GM12878 (cell line): Measurements from ENCODE around the gene NSD2. TPM values are rescaled to one million over a fixed set of nuclear protein-coding genes. Genes with fewer than 3 reads are reported as not detected.

Source experiments
- ATAC-seq: fragments of 200-7000 bp; cut with Tn5 transposase; 3 replicates; pipeline ENCODE4 v1.9.1; 2020; ENCODE audit warnings: mild to moderate bottlenecking, moderate library complexity
- BruUV-seq: library from RNA; stranded (reverse); fragments of 400-500 nt; replicated peaks from 2 replicates; lab custom pipeline; 2021; lab: Mats Ljungman, UMichigan
- CTCF ChIA-PET: fragments of 300-600 bp; sonication (Branson Sonifier 250); formaldehyde crosslinking; extraction: SDS; loops from one replicate; lab custom pipeline; 2021; ENCODE audit warnings: inconsistent platforms; lab: Yijun Ruan, JAX
- POLR2A ChIA-PET: fragments of 350-600 bp; formaldehyde crosslinking; extraction: SDS; loops from one replicate; lab custom pipeline; 2021; ENCODE audit warnings: inconsistent platforms; lab: Charles Lee
- RAD21 ChIA-PET: fragments of 300-600 bp; sonication (Branson Sonifier 250); formaldehyde crosslinking; loops from one replicate; lab custom pipeline; 2023; ENCODE audit warnings: antibody characterized with exemption; ENCODE audit not compliant: unreplicated experiment; lab: Charles Lee
- SMC1A ChIA-PET: fragments of 300-600 bp; sonication (Branson Sonifier 250); formaldehyde crosslinking; loops from one replicate; lab custom pipeline; 2023; ENCODE audit not compliant: unreplicated experiment, uncharacterized antibody; lab: Charles Lee
- DNase-seq: peaks from one replicate; pipeline ENCODE4 v3.0.0-alpha.2; 2011; ENCODE audit warnings: low read depth, low spot score
- FAIRE-seq: peaks from 3 replicates; lab custom pipeline; 2011; peaks lifted over from hg19 to GRCh38; lab: Jason Lieb, UNC
- H2AFZ ChIP-seq: 2 replicates; pipeline ENCODE4 v1.6.0; 2011; ENCODE audit warnings: low read depth, low read length, control low read depth; ENCODE audit not compliant: control insufficient read depth
- H3K27ac ChIP-seq: 2 replicates; pipeline ENCODE4 v1.5.1; 2011; ENCODE audit warnings: control low read depth; ENCODE audit not compliant: control insufficient read depth, insufficient read depth
- H3K27me3 ChIP-seq, 2 experiments: replicated peaks in 1 of 2; 2 replicates each; pipeline versions ENCODE4 v1.6.0 to v1.6.1; 2011; ENCODE audit warnings: low read length in 1 of 2; ENCODE audit not compliant: control insufficient read depth in 2 of 2, insufficient read depth in 2 of 2
- H3K36me3 ChIP-seq, 2 experiments: 2 replicates each; pipeline ENCODE4 v1.5.1; 2011; ENCODE audit warnings: low read length in 1 of 2; ENCODE audit not compliant: control insufficient read depth in 2 of 2, insufficient read depth in 2 of 2
- H3K4me1 ChIP-seq: 2 replicates; pipeline ENCODE4 v1.6.1; 2011; ENCODE audit warnings: mild to moderate bottlenecking, low read length, moderate library complexity, mixed read lengths; ENCODE audit not compliant: control insufficient read depth, insufficient read depth
- H3K4me2 ChIP-seq: 2 replicates; pipeline ENCODE4 v1.6.0; 2011; ENCODE audit warnings: control low read depth; ENCODE audit not compliant: control insufficient read depth, insufficient read depth
- H3K4me3 ChIP-seq: fragments of 200-600 bp; sonication (generic); 2 replicates; pipeline ENCODE4 v1.5.1; 2016
- H3K79me2 ChIP-seq: 2 replicates; pipeline ENCODE4 v1.6.0; 2011; ENCODE audit warnings: low read length; ENCODE audit not compliant: control insufficient read depth, insufficient read depth
- H3K9ac ChIP-seq: 2 replicates; pipeline ENCODE4 v1.8.0; 2011; ENCODE audit warnings: low read length, control low read depth, mixed read lengths; ENCODE audit not compliant: control insufficient read depth, insufficient read depth
- H3K9me3 ChIP-seq: replicated peaks from 3 replicates; pipeline ENCODE4 v1.5.1; 2011; ENCODE audit warnings: mild to moderate bottlenecking, low read length; ENCODE audit not compliant: control insufficient read depth, insufficient read depth
- H4K20me1 ChIP-seq: 2 replicates; pipeline ENCODE4 v1.6.0; 2011; ENCODE audit not compliant: control insufficient read depth, insufficient read depth
- KAT2A ChIP-seq: conservative IDR thresholded peaks from 2 replicates; pipeline ENCODE4 v1.6.1; 2011; ENCODE audit warnings: low read depth, low read length; ENCODE audit not compliant: control insufficient read depth
- NR2F1 ChIP-seq: fragments of 450-650 bp; conservative IDR thresholded peaks from 2 replicates; pipeline ENCODE4 v1.6.1; 2017; ENCODE audit warnings: mild to moderate bottlenecking
- PML ChIP-seq: IDR thresholded peaks from 2 replicates; pipeline ENCODE4 v1.6.1; 2012; ENCODE audit warnings: low read length, inconsistent platforms
- PRDM15 ChIP-seq: fragments of 450-650 bp; formaldehyde crosslinking; IDR thresholded peaks from 2 replicates; pipeline ENCODE4 v1.4.0; 2020; ENCODE audit warnings: mild to moderate bottlenecking, moderate library complexity
- TCF3 ChIP-seq: IDR thresholded peaks from 2 replicates; pipeline ENCODE4 v1.6.1; 2012; ENCODE audit warnings: low read depth, mild to moderate bottlenecking, low read length, borderline replicate concordance; ENCODE audit not compliant: insufficient read depth
- USF1 ChIP-seq: IDR thresholded peaks from 2 replicates; pipeline ENCODE4 v1.6.1; 2011; ENCODE audit warnings: borderline replicate concordance, low read depth, mild to moderate bottlenecking, moderate library complexity, mixed read lengths, low read length; ENCODE audit not compliant: insufficient read depth; ENCODE audit errors: extremely low read length
- ZBTB33 ChIP-seq: fragments of 450-650 bp; IDR thresholded peaks from 2 replicates; pipeline ENCODE4 v1.6.1; 2017; ENCODE audit warnings: mild to moderate bottlenecking
- ZNF384 ChIP-seq: IDR thresholded peaks from 2 replicates; pipeline ENCODE4 v1.6.1; 2012; ENCODE audit warnings: low read depth, mild to moderate bottlenecking, low read length, improper control_type of control experiment, borderline replicate concordance
- WGBS: methylation state at CpG from one replicate; pipeline ENCODE4 v1.1.6; 2016; ENCODE audit warnings: low lambda C conversion rate; ENCODE audit not compliant: insufficient replicate concordance, insufficient coverage; ENCODE audit errors: missing lambda C conversion rate; 5-methylcytosine and 5-hydroxymethylcytosine counted together
- in situ Hi-C: fragments of 300-500 bp; cut with MboI; formaldehyde crosslinking; loops from 9 replicates; pipeline ENCODE4 v1.14.3; 2018; ENCODE audit warnings: mixed read lengths
- intact Hi-C: fragments of 100-400 bp; cut with micrococcal nuclease; formaldehyde crosslinking; loops from one replicate; pipeline ENCODE4 v1.14.2; 2022; ENCODE audit not compliant: unreplicated experiment
- polyA plus RNA-seq, 11 experiments: library from polyadenylated mRNA; depleted of rRNA in 4 of 11; unstranded in 6 of 11; stranded (reverse) in 5 of 11; fragments of >200 nt; fragmentation: Nextera tagmentation in 4 of 11; fragmentation: Illumina TruSeq in 1 of 11; extraction: Ambion mirVana in 4 of 11; extraction: Trizol in 1 of 11; gene quantifications; 1 replicate in 1 of 11; 2 replicates in 10 of 11; pipeline versions ENCODE4 v1.2.1 to v1.2.3, GENCODE V29; 2011 to 2016; ENCODE audit warnings: inconsistent platforms in 2 of 11, missing spikeins in 2 of 11, low read depth in 1 of 11
- total RNA-seq, 4 experiments: library from RNA; depleted of rRNA in 3 of 4; stranded (reverse); fragments of >200 nt in 3 of 4; fragmentation: Illumina TruSeq in 1 of 4; extraction: Trizol in 1 of 4; gene quantifications; 2 replicates each; pipeline versions ENCODE4 v1.2.1 to v1.2.3, GENCODE V29; 2013 to 2021

NSD2 gene
- total and polyA plus RNA-seq, 10 of the 15 experiments (the other 5 are each of a cell fraction or from before 2014, with no cell fraction given), result 8.6 to 139 (median 67.2) TPM

- H3K9ac ChIP-seq, result no peak overlapping the region
- DNase-seq, result no peak
- ChIA-PET POLR2A (no interaction called here), CTCF (interaction anchor here (2.5 kb wide), 1 partner anchor 68 kb away, joined by 9 read pairs; no protein-coding TSS in a partner anchor), RAD21 (no interaction called here), SMC1A (interaction anchor here (1.4 kb wide), 1 partner anchor 69 kb away, joined by 3 read pairs; no protein-coding TSS in a partner anchor)
- H3K27ac ChIP-seq, result no peak overlapping the region
- H3K9me3 ChIP-seq, result no peaks in the 10 kb centered on the region
- intact Hi-C loops, result no loop called here
- no peak for TF ChIP-seq ZBTB33
- TF ChIP-seq ZNF384, result no peak
- no peak for TF ChIP-seq TCF3
- no peak for TF ChIP-seq PML
- no peak for TF ChIP-seq NR2F1
- TF ChIP-seq PRDM15 (CRISPR knock-in tag), result no peak
- no peak for TF ChIP-seq KAT2A
- TF ChIP-seq USF1, result no peak
- peaks cover 2% of the 10 kb centered on the region for H3K79me2 ChIP-seq
- no peak overlapping the region for H3K4me3 ChIP-seq
- BruUV-seq, result no TSS peak
- 87% methylated on average over 8 of the region's 8 CpGs for WGBS
- H3K4me2 ChIP-seq, result no peak overlapping the region
- in situ Hi-C loops, result no loop called here
- H4K20me1 ChIP-seq, result no peaks in the 10 kb centered on the region
- no peaks in the 10 kb centered on the region for H3K27me3 ChIP-seq
- peaks cover 18 to 33% of the 10 kb centered on the region in 2 experiments; a peak in 3 of 4 replicates for H3K36me3 ChIP-seq
- FAIRE-seq, result no peak
- ATAC-seq, result no peak
- peaks cover 30% of the 10 kb centered on the region for H3K4me1 ChIP-seq
- H2AFZ ChIP-seq, result no peak overlapping the region
Measured at GRCh38 chr4:1831331-1831730, 39.9 kb upstream of the NSD2 start.
